Measurements from ENCODE around the gene SCN4A.

SCN4A gene

GRCh38 chr17:63930951-63931575, 41.7 kb downstream of the SCN4A start:
- peak overlapping the region; percentile 49 for H3K27ac ChIP-seq (ENCODE audit: low read length)
- H3K9me3 ChIP-seq (ENCODE audit: insufficient read depth, low read length, severe bottlenecking): no peaks in the 10 kb centered on the region
- no peaks in the 10 kb centered on the region for H3K27me3 ChIP-seq (ENCODE audit: insufficient read depth, low read length, poor library complexity)
- H3K79me2 ChIP-seq (ENCODE audit: insufficient read depth, low read length): no peaks in the 10 kb centered on the region
- H4K20me1 ChIP-seq (ENCODE audit: insufficient read depth, low read length): no peaks in the 10 kb centered on the region
- peaks cover 22% of the 10 kb centered on the region for H3K4me1 ChIP-seq (ENCODE audit: insufficient read depth, low read length)
- ATAC-seq (ENCODE audit: insufficient read depth, low read depth) (0 out of 3 replicates have a peak, but pooled peaks have one; percentile 31), DNase-seq (peak; percentile 47)
- H3K4me2 ChIP-seq (ENCODE audit: insufficient read depth, low read length): peak overlapping the region; percentile 86
- peak overlapping the region in 1 of 2 experiments; percentile 62; a peak in 2 of 4 replicates for H3K4me3 ChIP-seq (ENCODE audit: low read depth in 1 of 2, low read length in 2 of 2)
- TF ChIP-seq EZH2 (IDR thresholded peaks at IDR 0.05; ENCODE audit: borderline replicate concordance, low read depth, low read length, severe bottlenecking) (no peak), CTCF (IDR thresholded peaks at IDR 0.05; ENCODE audit: borderline replicate concordance, extremely low read depth, low read length, poor library complexity, severe bottlenecking) (no peak)
- H3K36me3 ChIP-seq (ENCODE audit: insufficient read depth, low read length): no peaks in the 10 kb centered on the region
- H2AFZ ChIP-seq (ENCODE audit: low read depth, low read length): no peak overlapping the region
- peak overlapping the region; percentile 40; the same call in 1 of the 2 replicates for H3K9ac ChIP-seq (ENCODE audit: low read depth, low read length)

DNA sequence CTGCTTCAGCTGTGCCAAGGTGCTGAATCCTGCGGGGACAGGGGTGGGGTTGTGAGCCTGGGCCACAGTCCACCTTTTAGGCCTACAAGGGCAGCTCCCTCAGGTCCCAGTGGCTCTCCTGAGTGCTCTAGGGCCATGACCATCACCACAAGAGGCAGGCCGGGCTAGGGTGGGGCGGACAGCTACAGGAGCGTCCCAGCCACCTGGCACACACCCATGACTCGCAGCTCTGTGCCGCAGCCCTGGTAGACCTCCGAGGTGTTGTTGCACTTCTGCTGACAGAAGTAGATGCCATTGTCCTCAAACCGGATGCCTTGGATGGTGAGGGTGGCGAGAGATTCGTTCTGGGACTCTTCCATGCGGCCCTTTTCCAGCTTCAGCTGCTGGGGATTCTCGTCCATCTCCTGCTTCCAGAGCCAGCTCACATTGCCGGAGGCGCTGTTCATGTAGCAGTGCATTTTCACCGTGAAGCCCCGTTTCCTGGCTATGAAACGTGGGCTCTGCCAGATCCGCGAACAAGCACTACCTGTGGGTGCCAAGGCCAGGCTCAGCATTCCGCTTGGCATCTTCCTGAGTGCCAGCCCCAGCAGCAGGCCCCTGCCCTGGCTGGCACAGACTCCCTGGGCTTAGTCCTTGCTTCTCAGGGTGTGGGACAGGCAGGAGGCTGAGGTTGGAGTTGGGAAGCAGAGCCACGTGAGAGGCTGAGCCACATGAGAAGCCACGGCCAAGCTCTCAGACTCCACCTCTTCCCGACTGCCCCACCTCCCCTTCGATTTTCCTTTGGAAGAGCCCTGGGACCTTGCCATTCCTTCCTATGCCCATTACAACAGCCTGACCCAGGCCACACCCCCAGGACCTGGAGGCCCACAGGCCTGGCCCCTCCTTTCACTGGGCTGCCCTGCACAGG, 42.6 kb downstream of the SCN4A start:
- H3K9ac ChIP-seq (ENCODE audit: low read depth, low read length): no peak overlapping the region
- DNase-seq (no peak), ATAC-seq (ENCODE audit: insufficient read depth, low read depth) (no peak)
- H3K4me3 ChIP-seq (ENCODE audit: low read depth in 1 of 2, low read length in 2 of 2): no peak overlapping the region
- no peak overlapping the region for H2AFZ ChIP-seq (ENCODE audit: low read depth, low read length)
- no peaks in the 10 kb centered on the region for H3K9me3 ChIP-seq (ENCODE audit: insufficient read depth, low read length, severe bottlenecking)
- no peak overlapping the region for H3K4me2 ChIP-seq (ENCODE audit: insufficient read depth, low read length)
- no peaks in the 10 kb centered on the region for H3K36me3 ChIP-seq (ENCODE audit: insufficient read depth, low read length)
- H3K27me3 ChIP-seq (ENCODE audit: insufficient read depth, low read length, poor library complexity): no peaks in the 10 kb centered on the region
- no peaks in the 10 kb centered on the region for H4K20me1 ChIP-seq (ENCODE audit: insufficient read depth, low read length)
- no peak overlapping the region for H3K27ac ChIP-seq (ENCODE audit: low read length)
- H3K4me1 ChIP-seq (ENCODE audit: insufficient read depth, low read length): peaks cover 22% of the 10 kb centered on the region
- no peaks in the 10 kb centered on the region for H3K79me2 ChIP-seq (ENCODE audit: insufficient read depth, low read length)
- TF ChIP-seq EZH2 (IDR thresholded peaks at IDR 0.05; ENCODE audit: borderline replicate concordance, low read depth, low read length, severe bottlenecking): no peak
- no peak for TF ChIP-seq CTCF (IDR thresholded peaks at IDR 0.05; ENCODE audit: borderline replicate concordance, extremely low read depth, low read length, poor library complexity, severe bottlenecking)

- no peak for ATAC-seq (ENCODE audit: insufficient read depth, low read depth)
- H3K27me3 ChIP-seq (ENCODE audit: insufficient read depth, low read length, poor library complexity): no peaks in the 10 kb centered on the region
- H3K36me3 ChIP-seq (ENCODE audit: insufficient read depth, low read length): no peaks in the 10 kb centered on the region
- no peak overlapping the region for H2AFZ ChIP-seq (ENCODE audit: low read depth, low read length)
- no peak overlapping the region for H3K27ac ChIP-seq (ENCODE audit: low read length)
- H3K4me2 ChIP-seq (ENCODE audit: insufficient read depth, low read length): no peak overlapping the region
- H4K20me1 ChIP-seq (ENCODE audit: insufficient read depth, low read length): no peaks in the 10 kb centered on the region
- DNase-seq: no peak
- H3K9ac ChIP-seq (ENCODE audit: low read depth, low read length): no peak overlapping the region
- peaks cover 22% of the 10 kb centered on the region for H3K4me1 ChIP-seq (ENCODE audit: insufficient read depth, low read length)
- TF ChIP-seq CTCF (IDR thresholded peaks at IDR 0.05; ENCODE audit: borderline replicate concordance, extremely low read depth, low read length, poor library complexity, severe bottlenecking) (no peak), EZH2 (IDR thresholded peaks at IDR 0.05; ENCODE audit: borderline replicate concordance, low read depth, low read length, severe bottlenecking) (no peak)
- no peak overlapping the region for H3K4me3 ChIP-seq (ENCODE audit: low read depth in 1 of 2, low read length in 2 of 2)
- no peaks in the 10 kb centered on the region for H3K9me3 ChIP-seq (ENCODE audit: insufficient read depth, low read length, severe bottlenecking)
- H3K79me2 ChIP-seq (ENCODE audit: insufficient read depth, low read length): no peaks in the 10 kb centered on the region
Observed at GRCh38 chr17:63928966-63929695, 43.6 kb downstream of the SCN4A start.

All from DND-41 (cell line).